ENCODE results near the gene SDHAF1.
"Not testable (repeated sequence)": the region's sequence is repeated elsewhere in the genome, so short reads cannot be mapped to it uniquely, and the experiment has no call there.

SDHAF1 gene

DNA sequence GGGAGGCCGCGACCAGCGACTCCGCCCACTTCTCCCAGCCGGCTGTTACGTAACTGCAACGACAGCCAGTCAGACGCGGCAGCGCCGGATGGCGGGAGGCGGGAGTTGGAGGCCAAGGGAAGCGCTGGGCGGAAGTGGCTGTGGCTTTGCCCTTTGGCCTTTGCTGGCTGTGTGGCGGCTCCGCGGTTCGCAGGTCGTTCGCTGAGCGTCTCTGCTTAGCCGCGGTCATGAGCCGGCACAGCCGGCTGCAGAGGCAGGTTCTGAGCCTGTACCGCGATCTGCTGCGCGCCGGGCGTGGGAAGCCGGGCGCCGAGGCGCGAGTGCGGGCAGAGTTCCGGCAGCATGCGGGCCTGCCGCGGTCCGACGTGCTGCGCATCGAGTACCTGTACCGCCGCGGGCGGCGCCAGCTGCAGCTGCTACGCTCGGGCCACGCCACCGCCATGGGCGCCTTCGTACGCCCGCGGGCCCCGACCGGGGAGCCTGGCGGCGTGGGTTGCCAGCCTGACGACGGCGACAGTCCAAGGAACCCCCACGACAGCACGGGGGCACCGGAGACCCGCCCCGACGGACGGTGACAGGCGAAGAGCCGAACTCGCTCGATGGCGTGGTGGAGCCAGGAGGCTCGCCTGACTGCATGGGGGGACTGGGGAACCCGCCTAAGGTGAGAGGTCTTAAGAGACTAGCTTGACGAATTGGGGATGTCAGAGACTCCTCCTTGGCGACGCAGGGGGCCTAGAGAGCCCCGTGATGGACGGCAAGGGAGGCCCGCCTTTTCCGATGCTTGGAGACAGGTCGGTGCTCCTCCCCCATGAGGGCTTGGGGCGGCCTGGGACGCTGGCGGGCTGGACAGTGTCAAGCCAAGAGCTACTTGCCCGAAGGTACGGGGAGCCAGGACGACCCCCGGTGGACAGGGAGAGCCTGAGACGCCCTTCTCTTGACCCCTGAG is at the start of gene SDHAF1:
SDHAF1 (plus strand) TSS at position 141 of the 946 bp plus-strand sequence; CDS start at position 228, 87 bp downstream.
- DNase-seq (ENCODE audit: low read depth), result peak; percentile 89

DNA sequence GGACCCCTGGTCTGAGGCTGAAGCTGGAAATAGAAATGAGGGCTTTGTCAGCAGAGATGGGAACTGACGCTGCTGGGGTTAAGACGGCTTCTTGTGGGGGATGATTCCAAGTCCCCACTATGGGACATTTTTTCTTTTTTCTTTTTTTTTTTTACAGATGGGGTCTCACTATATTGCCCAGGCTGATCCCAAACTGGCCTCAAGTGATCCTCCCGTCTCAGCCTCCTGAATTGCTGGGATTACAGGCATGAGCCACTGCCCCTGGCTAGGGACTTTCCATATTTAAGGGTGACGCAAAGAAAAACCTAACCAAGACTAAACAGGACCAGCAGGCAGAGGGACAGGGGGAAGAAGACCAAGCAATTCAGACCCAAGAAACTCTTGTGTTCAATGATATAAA is 48.8 kb upstream of the SDHAF1 start:
- no peak for DNase-seq (ENCODE audit: low read depth)

- DNase-seq (ENCODE audit: low read depth), result no peak
Observed at GRCh38 chr19:35949131-35949530, 45.9 kb upstream of the SDHAF1 start.

GRCh38 chr19:35955881-35956634 is 38.9 kb upstream of the SDHAF1 start:
- no peak for DNase-seq (ENCODE audit: low read depth)

DNA sequence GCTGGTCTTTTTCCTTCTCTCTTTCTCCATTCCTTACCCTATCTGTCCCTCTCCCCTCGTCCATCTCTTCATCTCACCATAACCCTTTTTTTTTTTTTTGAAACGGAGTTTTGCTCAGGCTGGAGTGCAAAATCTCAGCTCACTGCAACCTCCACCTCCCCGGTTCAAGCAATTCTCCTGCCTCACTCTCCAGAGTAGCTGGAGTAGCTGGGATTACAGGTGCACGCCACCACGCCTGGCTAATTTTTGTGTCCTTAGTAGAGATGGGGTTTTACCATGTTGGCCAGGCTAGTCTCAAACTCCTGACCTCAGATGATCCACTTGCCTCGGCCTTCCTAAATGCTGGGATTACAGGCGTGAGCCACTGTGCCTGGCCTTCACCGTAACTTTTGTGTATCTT is 37.6 kb upstream of the SDHAF1 start:
- not testable (repeated sequence) for DNase-seq (ENCODE audit: low read depth)

- DNase-seq (ENCODE audit: low read depth), result no peak
Observed at GRCh38 chr19:35958660-35959039, 36.3 kb upstream of the SDHAF1 start.

DNA sequence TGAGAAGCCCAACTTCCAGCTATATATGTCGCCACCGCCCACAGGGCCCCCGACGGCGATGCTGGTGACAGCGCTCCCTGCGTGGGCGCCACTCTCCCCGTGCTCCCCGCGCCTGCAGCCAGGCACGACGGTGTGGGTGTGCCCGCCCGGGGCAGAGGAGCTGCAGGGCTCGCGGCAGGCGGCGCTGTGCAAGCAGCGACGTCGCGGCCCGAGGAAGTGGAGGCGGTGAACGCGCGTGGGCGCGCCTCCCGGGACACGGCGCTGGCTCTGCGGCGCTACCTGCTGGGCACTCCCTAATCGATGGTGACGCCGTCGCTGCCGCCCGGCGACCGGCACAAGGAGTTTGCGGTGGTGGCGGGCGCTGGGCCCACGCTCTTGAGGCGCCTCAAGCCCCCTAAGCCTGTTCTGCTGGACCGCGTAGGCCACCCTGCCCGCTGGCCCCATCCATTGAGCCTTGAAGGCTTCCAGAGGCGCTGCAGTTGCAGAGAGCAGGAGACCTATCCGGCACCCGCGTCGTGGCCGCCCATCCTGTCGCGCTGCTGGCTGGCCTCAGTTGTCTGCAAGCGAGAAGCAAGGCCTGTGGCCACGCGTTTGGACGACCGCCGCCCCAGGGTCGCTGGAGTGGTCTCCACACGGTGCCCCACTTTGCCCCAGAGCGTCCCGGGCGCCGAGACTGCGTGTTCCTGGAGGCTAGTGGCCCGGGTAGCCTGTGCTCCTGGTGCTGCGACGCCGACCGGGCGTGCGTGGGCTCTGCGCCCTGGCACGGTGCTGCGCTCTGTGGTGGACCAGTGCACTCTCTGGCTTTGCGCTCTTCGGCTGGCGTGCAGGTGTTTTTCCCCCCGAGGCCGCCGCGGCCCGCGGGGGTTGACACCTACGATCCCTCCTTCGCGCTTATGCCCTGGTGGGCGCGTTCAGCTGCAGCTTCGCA is 35.7 kb upstream of the SDHAF1 start:
- DNase-seq (ENCODE audit: low read depth), result peak; percentile 61

DNA sequence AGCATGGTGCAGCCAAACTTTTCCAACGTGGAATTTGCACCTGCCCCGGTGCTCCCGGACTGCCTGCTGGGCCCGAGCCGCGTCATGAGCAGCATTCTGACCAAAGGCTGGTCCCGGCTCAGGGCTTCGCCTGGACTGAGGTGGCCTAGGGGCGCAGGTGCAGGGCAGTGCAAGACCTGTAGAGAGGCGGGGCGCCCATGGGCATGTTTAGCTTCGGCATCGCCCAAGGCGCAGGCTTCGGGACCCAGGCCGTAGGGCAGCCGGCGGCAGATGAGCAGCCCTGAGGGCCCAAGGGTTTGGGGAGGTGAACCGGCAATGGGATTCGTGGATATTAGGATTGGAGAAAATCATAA is 35.0 kb upstream of the SDHAF1 start:
- DNase-seq (ENCODE audit: low read depth), result no peak

- no peak for DNase-seq (ENCODE audit: low read depth)
Observed at GRCh38 chr19:35960432-35960972, 34.5 kb upstream of the SDHAF1 start.

DNA sequence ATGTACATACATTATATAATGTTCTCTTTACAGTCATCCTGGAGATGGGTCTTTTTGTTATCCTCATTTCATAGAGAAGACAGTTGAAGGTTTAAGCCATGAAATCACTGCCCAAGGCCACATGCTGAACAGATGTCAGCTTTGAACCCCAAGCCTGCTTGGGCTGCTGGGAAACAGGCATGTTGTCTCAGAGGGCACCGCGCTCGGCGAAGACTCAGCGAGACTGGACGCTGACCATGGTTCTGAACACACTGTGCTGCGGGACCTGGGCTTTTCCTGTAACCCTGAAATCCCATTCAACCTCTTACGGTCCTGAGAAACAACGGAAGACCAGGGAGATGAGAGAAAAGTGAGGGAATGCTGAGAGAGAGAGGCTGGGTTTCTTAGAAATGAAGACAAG is 31.5 kb upstream of the SDHAF1 start:
- DNase-seq (ENCODE audit: low read depth), result no peak

DNA sequence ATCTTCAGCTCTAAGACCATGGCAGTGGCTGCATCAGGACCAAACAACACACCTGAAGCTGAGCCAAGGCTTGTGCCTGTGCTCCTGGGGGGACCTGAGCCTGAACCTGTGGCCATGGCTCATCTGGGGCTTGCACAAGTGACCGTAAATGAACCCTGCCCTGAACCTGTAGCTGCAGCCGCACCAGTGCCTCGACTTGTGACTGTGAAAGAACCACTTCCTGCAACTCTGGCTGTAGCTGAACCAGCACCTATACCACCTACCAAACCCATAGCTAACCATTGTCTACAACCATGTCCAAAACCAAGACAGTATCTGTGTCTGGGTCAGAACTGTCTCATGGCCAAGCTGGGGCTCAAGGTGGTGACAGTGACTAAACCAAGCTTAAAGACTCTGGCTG is 28.2 kb upstream of the SDHAF1 start:
- no peak for DNase-seq (ENCODE audit: low read depth)

DNA sequence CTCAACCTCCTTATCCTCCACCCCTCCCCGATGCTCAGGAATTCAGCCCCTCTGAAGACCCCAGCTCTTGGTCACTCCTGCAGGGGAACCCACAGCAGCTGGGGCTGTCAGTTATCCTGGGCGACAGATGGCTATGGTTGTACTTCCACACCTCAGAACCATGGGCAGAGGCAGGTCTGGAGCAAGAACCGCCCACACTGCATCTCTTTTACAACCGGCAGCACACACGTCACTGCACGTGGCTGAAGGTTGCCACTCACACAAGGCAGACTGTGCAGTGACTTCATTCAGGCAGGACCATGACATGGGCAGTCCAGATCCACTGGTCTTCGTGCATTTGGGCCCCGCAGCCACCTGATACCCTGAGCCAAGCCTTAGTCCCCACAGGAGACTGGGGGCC is 21.5 kb upstream of the SDHAF1 start:
- no peak for DNase-seq (ENCODE audit: low read depth)

- no peak for DNase-seq (ENCODE audit: low read depth)
Observed at GRCh38 chr19:35975608-35976214, 19.3 kb upstream of the SDHAF1 start.

DNA sequence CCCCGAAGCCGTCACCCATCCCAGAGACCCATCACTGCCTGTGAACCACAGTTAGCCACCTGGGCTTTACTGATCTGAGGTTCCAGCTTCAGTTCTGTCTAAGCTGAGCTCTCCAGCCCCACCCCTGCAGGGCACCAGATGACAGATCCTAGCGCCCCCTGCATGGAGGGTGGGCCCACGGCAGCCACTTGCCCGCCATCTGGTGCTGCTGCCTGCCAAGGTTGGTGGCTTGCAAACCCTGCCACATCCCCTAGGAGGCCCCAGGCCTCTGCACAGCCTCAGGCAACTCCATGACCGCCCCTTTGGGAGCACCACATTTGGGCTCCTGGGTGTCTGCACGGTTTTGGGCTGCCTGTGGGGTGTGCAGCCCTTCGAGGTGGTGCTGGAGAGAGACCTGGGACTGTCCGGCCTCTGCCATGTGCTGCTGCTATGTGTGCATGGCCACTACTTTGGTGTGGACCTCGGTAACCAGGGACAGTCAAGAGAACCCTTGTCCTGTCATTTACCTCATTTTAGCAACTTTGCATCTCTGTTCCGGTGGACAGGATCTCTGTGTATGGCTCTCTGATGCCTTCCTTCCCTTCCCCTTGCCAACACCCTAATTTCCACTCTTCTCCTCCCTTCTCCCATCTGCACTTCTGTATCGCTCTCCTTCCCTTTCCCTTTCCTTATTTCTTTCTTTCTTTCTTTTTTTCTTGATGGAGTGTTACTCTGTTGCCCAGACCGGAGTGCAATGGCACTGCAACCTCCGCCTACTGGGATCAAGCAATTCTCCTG is 17.4 kb upstream of the SDHAF1 start:
- no peak for DNase-seq (ENCODE audit: low read depth)

- no peak for DNase-seq (ENCODE audit: low read depth)
Observed at GRCh38 chr19:35978271-35978670, 16.7 kb upstream of the SDHAF1 start.

DNA sequence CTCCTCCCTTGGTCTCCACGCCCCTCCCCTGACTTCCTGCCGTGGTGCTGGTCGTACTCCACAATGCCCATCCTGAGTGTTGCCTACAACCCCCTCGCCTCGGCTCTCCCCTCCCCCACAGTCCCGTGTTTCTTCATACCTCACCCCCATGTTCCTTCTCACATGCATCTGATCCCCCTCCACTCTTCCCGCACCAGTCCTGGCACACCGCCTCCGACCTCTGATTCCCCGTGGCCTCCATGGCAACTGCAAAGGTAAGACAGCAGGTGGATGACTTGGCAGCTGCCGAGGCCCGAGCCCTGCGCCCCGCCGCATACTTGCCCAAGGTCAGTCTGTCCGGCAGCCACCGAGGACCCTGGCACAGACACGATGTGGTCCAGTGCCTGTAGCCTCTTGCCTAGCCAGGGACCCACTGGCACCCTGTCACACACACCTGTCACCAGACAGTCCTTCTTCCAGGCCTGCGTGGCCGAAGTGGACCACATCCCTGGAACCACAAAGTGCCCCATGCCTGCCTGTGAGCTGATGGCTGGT is 16.1 kb upstream of the SDHAF1 start:
- no peak for DNase-seq (ENCODE audit: low read depth)

- not testable (repeated sequence) for DNase-seq (ENCODE audit: low read depth)
Observed at GRCh38 chr19:35980997-35981396, 14.0 kb upstream of the SDHAF1 start.

DNA sequence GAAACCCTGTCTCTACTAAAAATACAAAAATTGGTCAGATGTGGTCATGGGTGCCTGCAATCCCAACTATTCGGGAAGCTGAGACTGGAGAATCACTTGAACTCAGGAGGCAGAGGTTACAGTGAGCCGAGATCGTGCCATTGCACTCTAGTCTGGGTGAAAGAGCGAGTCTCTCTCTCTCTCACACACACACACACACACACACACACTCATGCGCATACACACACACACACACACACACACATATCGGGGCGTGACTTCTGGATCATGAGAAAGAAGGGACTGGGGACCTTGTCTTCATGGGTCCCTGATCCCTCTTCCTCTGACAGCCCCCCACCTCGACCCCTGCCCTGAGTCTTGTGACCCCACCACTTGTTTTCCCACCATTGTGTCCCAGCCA is 11.8 kb upstream of the SDHAF1 start:
- no peak for DNase-seq (ENCODE audit: low read depth)

GRCh38 chr19:35986111-35986510 is 8.9 kb upstream of the SDHAF1 start:
- DNase-seq (ENCODE audit: low read depth), result no peak
